SHP77 treated with DMSO at 0.1 percent for 48 hours (cell line): ENCODE data around the gene TMEM101.
"Not testable (repeated sequence)": the region's sequence is repeated elsewhere in the genome, so short reads cannot be mapped to it uniquely, and the experiment has no call there.

Source experiments
- DNase-seq: peaks from one replicate; lab custom pipeline; 2025; lab: John Stamatoyannopoulos, UW

TMEM101 gene

DNA sequence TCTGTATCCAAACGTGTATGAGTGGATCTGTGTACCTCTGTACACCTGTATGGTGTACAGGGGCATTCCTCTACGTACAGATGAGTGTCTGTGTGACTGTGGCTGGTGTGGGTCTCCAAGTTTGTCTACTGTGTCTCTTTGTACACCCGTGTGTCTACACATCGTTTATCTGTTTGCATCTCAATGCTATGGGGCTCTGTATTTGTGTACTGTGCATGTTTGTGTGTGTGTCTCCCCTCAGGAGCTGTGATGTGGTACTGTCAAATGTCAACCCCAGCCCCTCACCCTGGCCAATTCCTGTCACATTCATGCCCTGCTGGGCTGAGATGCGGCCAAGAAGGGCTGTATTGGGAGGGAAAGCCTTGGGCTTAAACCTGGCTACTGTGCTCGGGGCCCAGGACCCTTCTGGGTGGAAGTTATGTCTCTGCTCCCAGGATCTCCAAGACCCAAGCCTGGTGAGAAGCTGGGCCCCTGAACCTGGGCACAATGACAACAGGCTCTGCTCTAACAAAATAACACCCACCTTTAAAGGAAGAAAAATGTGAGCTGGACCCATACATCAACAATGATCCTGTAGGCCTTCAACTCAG is 13.8 kb downstream of the TMEM101 start:
- DNase-seq, result no peak

DNA sequence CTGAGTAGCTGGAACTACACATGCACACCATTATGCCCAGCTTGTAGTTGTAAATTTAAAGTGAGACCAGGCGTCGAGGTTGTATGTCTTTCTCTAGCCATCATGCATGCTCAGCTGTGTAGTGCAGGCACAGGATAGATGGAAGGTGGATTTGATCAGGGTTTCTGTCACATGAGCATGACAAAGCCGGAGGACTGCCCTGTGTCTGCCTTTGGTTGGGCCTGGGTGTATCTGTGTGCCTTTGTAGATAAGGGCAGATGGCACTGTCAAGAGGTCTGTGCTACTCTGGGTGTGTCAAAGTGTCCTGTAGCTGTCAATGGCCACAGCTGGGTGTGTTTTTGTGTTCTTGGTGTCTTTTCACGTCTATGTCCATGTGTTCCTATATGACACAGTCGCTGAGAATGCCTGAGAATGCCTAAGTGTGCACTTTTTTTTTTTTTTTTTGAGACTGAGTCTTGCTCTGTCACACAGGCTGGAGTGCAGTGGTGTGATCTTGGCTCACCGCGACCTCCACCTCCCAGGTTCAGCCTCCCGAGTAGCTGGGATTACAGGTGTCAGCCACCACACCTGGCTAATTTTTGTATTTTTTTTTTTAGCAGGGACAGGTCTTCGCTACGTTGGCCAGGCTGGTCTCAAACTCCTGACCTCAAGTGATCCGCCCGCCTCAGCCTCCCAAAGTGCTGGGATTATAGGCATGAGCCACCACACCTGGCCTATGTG is 14.5 kb downstream of the TMEM101 start:
- DNase-seq, result no peak

DNA sequence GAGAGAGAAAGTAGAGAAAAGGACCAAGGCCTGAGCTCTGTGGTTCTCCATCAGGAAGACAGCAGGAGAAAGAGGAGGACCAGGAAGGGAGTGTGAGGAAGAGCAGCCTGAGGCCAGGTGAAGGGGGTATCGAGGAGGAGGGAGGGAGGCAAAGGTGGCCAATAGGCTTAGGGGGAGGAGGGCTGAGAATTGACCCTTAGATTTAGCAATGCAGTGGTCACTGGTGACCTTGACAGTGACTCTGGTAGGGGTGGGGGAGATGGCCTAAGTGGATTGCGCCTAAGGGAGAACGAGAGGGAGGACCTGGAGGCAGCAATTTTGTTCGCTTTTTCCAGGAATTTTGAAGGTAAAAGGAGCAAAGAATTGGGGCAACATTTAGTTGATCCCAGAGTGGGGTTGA is 15.7 kb downstream of the TMEM101 start:
- DNase-seq, result no peak

GRCh38 chr17:43998552-43998951 is 16.2 kb downstream of the TMEM101 start:
- DNase-seq, result no peak

GRCh38 chr17:43997180-43997579 is 17.6 kb downstream of the TMEM101 start:
- not testable (repeated sequence) for DNase-seq

GRCh38 chr17:43995150-43995471 is 19.7 kb downstream of the TMEM101 start:
- no peak for DNase-seq

DNA sequence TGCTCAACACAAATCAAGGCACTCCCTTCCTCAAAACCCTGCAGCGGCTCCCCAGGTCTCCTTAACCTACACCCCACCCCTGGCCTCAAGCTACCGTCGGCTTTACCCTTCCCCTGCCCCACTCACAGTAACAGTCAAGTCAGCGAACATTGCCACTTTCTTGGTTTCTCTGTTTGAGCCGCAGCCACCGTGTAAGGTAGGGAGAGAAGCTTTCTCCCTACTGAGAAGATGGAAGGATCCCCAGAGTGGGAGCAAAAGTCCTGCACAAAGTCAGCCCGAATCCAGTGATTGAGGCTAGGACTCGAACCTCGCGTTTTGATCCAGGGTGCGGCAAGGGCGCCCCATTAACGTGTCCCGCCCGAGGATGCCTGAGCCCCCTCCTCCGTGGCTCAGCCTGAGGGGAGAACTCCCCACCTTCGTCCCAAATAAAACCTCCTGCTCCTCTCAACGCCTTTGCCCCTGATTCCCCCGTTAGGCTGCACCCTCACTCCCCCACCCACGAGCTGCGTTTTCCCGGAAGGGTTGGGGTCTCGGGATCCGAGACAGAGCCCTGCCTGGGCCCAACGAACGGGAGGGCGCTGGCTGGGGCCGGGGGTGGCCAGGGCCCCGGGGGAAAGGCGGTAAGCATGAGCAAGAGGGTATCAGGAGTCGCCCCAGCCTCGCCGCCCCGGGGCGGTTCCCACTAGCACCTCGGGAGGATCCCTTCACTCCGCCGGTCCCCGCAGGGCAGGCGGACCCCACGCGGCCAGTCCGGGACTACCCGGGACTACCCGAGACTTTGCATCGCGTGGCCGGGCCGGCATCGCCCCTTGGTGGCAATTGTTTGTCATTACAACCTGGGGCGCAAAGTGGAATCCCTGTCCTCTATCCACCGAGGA is 20.3 kb downstream of the TMEM101 start:
- DNase-seq, result no peak

DNA sequence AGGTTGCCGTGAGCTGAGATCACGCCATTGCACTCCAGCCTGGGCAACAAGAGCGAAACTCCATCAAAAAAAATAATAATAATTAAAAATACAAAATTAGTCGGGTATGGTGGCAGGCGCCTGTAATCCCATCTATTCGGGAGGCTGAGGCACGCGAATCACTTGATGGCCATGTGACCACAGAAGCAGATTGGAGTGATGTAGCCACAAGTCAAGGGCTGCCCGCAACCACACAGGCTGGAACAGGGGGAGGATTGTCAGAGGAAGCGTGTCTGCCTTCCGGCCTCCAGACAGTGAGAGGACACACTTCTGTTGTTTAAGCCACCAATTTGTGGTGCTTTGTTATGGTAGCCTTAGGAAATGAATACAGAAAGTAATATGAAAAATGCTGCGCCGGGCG is 22.1 kb downstream of the TMEM101 start:
- DNase-seq, result no peak

DNA sequence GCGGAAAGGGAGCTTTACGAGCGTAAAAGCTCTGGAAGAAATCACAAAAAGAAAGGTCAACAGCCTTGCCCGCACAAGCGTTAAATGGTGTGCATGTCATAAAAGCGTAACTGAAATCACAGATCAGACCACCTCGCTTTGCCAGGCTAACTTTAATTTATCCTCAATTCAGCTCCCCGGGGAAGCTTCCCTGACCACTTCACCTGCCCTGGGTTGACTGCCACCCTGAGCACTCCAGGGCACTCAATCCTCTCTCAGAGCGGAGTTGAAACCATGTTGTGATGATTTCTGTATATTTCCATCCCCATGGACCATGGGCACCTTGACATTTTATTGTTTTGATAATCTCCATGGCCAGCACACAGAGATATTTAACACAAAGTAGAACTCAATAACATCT is 26.5 kb downstream of the TMEM101 start:
- DNase-seq, result no peak

DNA sequence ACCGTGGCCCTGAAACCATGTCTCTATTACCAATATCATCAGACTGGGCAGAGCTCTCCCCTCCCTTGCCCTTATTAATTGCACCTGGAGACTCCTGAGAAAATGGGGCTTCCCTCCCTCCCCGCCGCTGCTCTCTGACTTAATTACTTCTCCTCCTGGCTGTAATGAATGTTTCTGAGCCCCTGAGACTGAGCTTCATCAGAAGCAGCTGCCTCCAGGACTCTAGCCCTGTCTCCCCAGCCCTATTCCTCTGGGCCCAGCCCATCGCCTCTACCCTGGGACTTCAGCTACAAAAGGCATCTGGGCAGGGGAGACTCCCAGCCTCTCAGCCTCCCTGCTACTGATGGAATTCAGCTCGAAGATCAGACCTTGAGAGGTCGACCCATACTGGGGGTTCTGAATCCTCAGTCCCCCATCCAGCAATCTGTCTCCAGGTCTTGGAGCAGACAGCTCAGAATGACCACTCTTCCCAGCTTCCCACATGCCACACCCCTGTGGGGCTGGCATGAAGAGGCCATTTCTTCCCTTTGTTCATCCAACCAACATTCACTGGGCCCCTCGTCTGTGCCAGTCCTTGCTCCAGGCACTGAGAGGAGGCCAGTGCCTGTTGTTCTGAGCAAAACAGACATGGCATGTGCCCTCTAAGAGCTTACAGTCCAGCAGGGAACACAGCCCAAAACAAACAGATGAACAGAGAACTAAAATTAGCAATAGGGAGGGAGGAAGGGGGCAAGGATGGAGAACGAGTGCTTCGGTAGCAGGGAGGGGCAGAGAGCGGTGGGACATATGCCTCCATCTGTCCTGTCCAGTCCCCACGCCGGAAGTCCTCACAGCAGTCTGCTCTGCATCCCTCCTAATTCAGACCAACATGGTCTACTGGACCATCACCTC is 27.4 kb downstream of the TMEM101 start:
- no peak for DNase-seq

GRCh38 chr17:43986225-43986981 is 28.4 kb downstream of the TMEM101 start:
- no peak for DNase-seq

DNA sequence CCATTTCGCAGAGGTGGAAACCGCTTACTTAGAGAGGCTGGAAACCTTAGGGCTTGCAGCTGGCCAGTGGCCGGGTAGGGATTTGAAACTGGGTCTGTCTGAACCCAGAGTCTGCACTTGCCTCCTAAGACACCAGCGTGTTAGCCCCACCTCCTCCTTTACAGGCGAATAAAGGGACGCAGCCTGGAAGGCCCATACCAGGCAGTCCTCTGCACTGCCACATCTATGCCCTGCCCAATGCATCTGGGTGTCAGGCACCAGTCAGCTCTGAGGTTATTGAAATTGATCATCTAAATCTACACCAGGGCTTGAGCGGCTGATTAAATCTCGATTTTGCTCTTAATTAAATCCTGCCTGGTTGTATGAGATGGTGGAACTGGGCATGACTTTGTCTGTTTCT is 30.2 kb downstream of the TMEM101 start:
- no peak for DNase-seq

DNA sequence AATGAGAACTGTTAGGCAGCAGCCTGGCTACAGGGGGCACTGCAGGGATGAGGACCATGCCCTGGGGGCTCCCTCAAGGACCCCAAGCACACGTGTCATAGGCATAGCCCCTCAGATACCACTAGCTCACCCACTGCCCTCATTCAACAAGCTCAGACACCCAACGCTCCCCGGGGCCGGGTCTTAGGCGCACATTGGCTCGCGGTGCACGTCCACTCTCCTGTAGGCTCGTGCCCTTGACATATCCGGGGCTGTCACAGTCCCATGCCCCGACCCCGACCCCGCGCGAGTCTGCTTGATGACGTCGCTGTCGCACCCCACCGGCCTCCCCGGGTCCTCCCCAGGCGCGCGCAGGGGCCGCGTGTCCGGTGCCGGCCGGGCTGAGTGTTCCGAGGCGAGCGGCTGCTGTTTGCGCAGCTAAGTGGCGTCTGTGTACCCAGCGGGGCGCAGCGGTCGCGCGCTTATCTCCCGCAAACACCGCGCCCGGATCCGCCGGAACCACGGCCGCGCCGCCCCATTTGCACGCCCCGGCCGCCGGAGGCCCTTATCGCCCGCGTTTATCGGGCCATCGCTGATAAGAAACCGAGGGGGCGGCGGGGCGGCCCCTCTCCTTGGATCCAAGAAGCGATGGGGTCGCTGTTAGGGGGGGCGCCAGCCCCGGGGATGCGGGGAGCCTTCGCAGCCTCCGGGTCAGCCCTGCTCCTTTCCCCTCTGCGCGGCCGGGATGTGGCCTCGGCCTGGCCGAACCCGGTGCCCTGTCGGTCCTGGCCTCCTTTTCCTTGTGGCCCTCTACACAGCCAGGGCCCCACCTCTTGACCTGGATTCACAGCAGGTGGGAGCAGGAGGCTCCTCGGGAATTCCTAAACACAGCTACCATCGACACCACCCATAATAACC is 31.0 kb downstream of the TMEM101 start:
- DNase-seq, result no peak

DNA sequence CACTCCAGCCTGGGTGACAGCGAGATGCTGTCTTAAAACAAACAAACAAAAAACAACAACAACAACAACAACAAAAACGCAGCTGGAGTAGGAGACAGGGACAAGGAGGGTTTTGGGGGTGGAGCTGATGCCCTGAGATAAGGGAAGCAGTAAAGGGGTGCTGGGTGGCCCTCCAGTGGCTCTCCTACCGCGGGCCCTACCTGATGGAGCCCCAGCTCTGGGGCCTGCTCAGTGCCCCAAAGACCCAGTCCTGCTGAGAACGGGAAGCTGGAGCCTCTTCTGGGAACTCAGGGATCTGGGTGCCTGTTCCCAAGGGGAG is 31.6 kb downstream of the TMEM101 start:
- no peak for DNase-seq

GRCh38 chr17:43982171-43982570 is 32.6 kb downstream of the TMEM101 start:
- DNase-seq, result no peak

DNA sequence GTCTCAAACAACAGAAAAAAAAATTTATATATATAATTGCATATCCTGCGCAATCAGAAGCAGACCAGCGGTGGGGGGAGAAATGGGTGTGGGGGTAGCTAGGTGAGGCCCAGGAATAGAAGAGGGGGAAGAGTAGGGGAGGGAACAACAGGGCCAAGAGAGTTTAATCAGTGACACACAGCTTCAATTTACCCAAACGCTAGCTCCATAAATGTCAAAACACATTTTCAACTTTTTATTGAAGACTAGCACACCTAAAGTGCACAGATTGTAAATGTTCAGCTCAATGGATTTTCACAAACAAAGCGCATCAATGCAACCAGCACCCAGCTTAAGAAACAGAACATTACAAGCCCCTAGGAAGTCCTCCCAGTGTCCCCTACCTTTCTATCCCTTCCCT is 35.1 kb downstream of the TMEM101 start:
- DNase-seq, result no peak

DNA sequence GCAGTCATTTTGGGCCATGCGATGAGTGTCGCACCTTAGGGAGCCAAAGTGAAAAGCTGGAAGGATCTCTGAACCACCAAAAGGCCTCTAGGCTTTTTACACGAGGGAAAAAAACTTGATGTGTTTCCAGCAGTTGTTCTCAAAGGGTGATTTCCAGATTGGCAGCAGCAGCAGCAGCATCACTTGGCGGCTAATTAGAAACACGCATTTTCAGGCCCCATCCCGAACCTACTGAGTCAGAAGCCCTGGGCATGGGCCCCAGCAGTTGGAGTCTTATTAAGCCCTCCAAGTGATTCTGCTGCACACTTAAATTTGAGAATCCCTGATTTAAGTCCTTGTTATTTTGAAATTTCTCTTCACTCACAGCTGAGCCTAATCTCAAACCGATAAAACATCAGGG is 35.8 kb downstream of the TMEM101 start:
- DNase-seq, result no peak

GRCh38 chr17:43978078-43978477 is 36.7 kb downstream of the TMEM101 start:
- no peak for DNase-seq

GRCh38 chr17:43976963-43977837 is 37.6 kb downstream of the TMEM101 start:
- no peak for DNase-seq

- DNase-seq, result no peak
Measured at GRCh38 chr17:43975898-43976297, 38.9 kb downstream of the TMEM101 start.
